Stomach smooth muscle (tissue), 2 donors: Measurements from ENCODE around the gene ABLIM2.

Experiments
- H3K27ac ChIP-seq: one replicate; pipeline ENCODE4 v1.7.0; 2013; ENCODE audit warnings: mild to moderate bottlenecking, low read length, inconsistent platforms
- H3K27me3 ChIP-seq, 2 donors: one replicate each; pipeline ENCODE4 v1.7.0; 2013; ENCODE audit warnings: low read length in 2 of 2; ENCODE audit not compliant: insufficient read depth in 2 of 2, control insufficient read depth in 1 of 2
- H3K36me3 ChIP-seq, 2 donors: one replicate each; pipeline ENCODE4 v1.7.0; 2013; ENCODE audit warnings: low read length in 2 of 2; ENCODE audit not compliant: control insufficient read depth in 2 of 2, insufficient read depth in 2 of 2
- H3K4me1 ChIP-seq: one replicate; pipeline ENCODE4 v1.7.0; 2013; ENCODE audit warnings: low read length; ENCODE audit not compliant: control insufficient read depth, insufficient read depth
- H3K4me3 ChIP-seq, 2 donors: one replicate each; pipeline ENCODE4 v1.7.0; 2013; ENCODE audit warnings: low read length in 2 of 2
- H3K9ac ChIP-seq, 2 donors: one replicate each; pipeline ENCODE4 v1.7.0; 2013; ENCODE audit warnings: low read length in 2 of 2, mild to moderate bottlenecking in 1 of 2
- H3K9me3 ChIP-seq, 2 donors: one replicate each; pipeline ENCODE4 v1.7.0; 2013; ENCODE audit warnings: low read length in 2 of 2; ENCODE audit not compliant: control insufficient read depth in 2 of 2
- donor health status: healthy.
- donor health status: Pancreatic carcinoma.

ABLIM2 gene

GRCh38 chr4:8155660-8156421 is 2.8 kb downstream of the ABLIM2 start:
- Histone ChIP-seq H3K4me1 (peaks cover 26% of the 10 kb centered on the region), H3K27me3 (peaks cover 0 to 4% of the 10 kb centered on the region in 2 donors), H3K27ac (no peak overlapping the region), H3K4me3 (no peak overlapping the region), H3K36me3 (no peaks in the 10 kb centered on the region), H3K9ac (no peak overlapping the region), H3K9me3 (no peaks in the 10 kb centered on the region)

- Histone ChIP-seq H3K27me3 (peaks cover 0 to 4% of the 10 kb centered on the region in 2 donors), H3K27ac (no peak overlapping the region), H3K4me3 (no peak overlapping the region), H3K9me3 (no peaks in the 10 kb centered on the region), H3K4me1 (peaks cover 25% of the 10 kb centered on the region), H3K36me3 (no peaks in the 10 kb centered on the region), H3K9ac (no peak overlapping the region)
Measured at GRCh38 chr4:8155048-8155447, 3.6 kb downstream of the ABLIM2 start.

GRCh38 chr4:8153441-8153840 is 5.2 kb downstream of the ABLIM2 start:
- Histone ChIP-seq H3K4me1 (peaks cover 15% of the 10 kb centered on the region), H3K27ac (no peak overlapping the region), H3K27me3 (peaks cover 0 to 4% of the 10 kb centered on the region in 2 donors), H3K9me3 (no peaks in the 10 kb centered on the region), H3K36me3 (no peaks in the 10 kb centered on the region), H3K4me3 (no peak overlapping the region), H3K9ac (no peak overlapping the region)

GRCh38 chr4:8152865-8153257 is 5.8 kb downstream of the ABLIM2 start:
- H3K4me3 ChIP-seq = no peak overlapping the region
- H3K9ac ChIP-seq = no peak overlapping the region
- peaks cover 0 to 4% of the 10 kb centered on the region in 2 donors for H3K27me3 ChIP-seq
- no peak overlapping the region for H3K27ac ChIP-seq
- H3K9me3 ChIP-seq = no peaks in the 10 kb centered on the region
- no peaks in the 10 kb centered on the region for H3K36me3 ChIP-seq
- peaks cover 11% of the 10 kb centered on the region for H3K4me1 ChIP-seq

- no peak overlapping the region for H3K9ac ChIP-seq
Measured at GRCh38 chr4:8152090-8152864, 6.3 kb downstream of the ABLIM2 start.

GRCh38 chr4:8151165-8151650 is 7.4 kb downstream of the ABLIM2 start:
- no peak overlapping the region for H3K27ac ChIP-seq
- no peaks in the 10 kb centered on the region for H3K36me3 ChIP-seq
- no peak overlapping the region for H3K4me3 ChIP-seq
- H3K27me3 ChIP-seq = no peaks in the 10 kb centered on the region
- H3K4me1 ChIP-seq = peaks cover 4% of the 10 kb centered on the region
- no peak overlapping the region for H3K9ac ChIP-seq
- H3K9me3 ChIP-seq = no peaks in the 10 kb centered on the region

More at GRCh38 chr4:8152090-8152864, 6.3 kb downstream of the ABLIM2 start:
- Histone ChIP-seq H3K9me3 (no peaks in the 10 kb centered on the region), H3K27me3 (no peaks in the 10 kb centered on the region), H3K36me3 (no peaks in the 10 kb centered on the region), H3K27ac (no peak overlapping the region), H3K4me1 (peaks cover 5% of the 10 kb centered on the region), H3K4me3 (no peak overlapping the region)

- Histone ChIP-seq H3K9ac (no peak overlapping the region), H3K27me3 (no peaks in the 10 kb centered on the region), H3K36me3 (no peaks in the 10 kb centered on the region), H3K27ac (no peak overlapping the region), H3K4me3 (no peak overlapping the region), H3K4me1 (peaks cover 10% of the 10 kb centered on the region), H3K9me3 (no peaks in the 10 kb centered on the region)
Measured at GRCh38 chr4:8150152-8151090, 8.2 kb downstream of the ABLIM2 start.

- Histone ChIP-seq H3K27ac (no peak overlapping the region), H3K9ac (no peak overlapping the region)
Measured at GRCh38 chr4:8149664-8150063, 8.9 kb downstream of the ABLIM2 start.

GRCh38 chr4:8148785-8149435 is 9.7 kb downstream of the ABLIM2 start:
- H3K9me3 ChIP-seq = no peaks in the 10 kb centered on the region
- no peak overlapping the region for H3K27ac ChIP-seq
- no peak overlapping the region for H3K9ac ChIP-seq
- H3K4me3 ChIP-seq = no peak overlapping the region
- peaks cover 17% of the 10 kb centered on the region for H3K4me1 ChIP-seq
- H3K36me3 ChIP-seq = no peaks in the 10 kb centered on the region
- H3K27me3 ChIP-seq = no peaks in the 10 kb centered on the region

More at GRCh38 chr4:8149664-8150063, 8.9 kb downstream of the ABLIM2 start:
- Histone ChIP-seq H3K4me3 (no peak overlapping the region), H3K4me1 (peaks cover 13% of the 10 kb centered on the region), H3K9me3 (no peaks in the 10 kb centered on the region), H3K36me3 (no peaks in the 10 kb centered on the region), H3K27me3 (no peaks in the 10 kb centered on the region)

GRCh38 chr4:8148159-8148558 is 10.5 kb downstream of the ABLIM2 start:
- Histone ChIP-seq H3K27ac (no peak overlapping the region), H3K9me3 (no peaks in the 10 kb centered on the region), H3K36me3 (no peaks in the 10 kb centered on the region), H3K4me3 (no peak overlapping the region), H3K4me1 (peaks cover 24% of the 10 kb centered on the region), H3K27me3 (no peaks in the 10 kb centered on the region), H3K9ac (no peak overlapping the region)
